D721Med (cell line): ENCODE results near the gene BTF3.

Source experiments
- DNase-seq: peaks from one replicate; pipeline ENCODE4 v3.0.0; 2011; ENCODE audit warnings: low spot score; ENCODE audit not compliant: insufficient read length
- FAIRE-seq: peaks from 2 replicates; lab custom pipeline; 2011; peaks lifted over from hg19 to GRCh38; lab: Jason Lieb, UNC
- TF ChIP-seq, protein P1 (sequence below): IDR thresholded peaks from 2 replicates; pipeline ENCODE4 v1.5.1; 2012; ENCODE audit warnings: mild to moderate bottlenecking, control low read depth; ENCODE audit not compliant: insufficient read depth; ENCODE audit errors: missing control alignments

Gene BTF3

DNA sequence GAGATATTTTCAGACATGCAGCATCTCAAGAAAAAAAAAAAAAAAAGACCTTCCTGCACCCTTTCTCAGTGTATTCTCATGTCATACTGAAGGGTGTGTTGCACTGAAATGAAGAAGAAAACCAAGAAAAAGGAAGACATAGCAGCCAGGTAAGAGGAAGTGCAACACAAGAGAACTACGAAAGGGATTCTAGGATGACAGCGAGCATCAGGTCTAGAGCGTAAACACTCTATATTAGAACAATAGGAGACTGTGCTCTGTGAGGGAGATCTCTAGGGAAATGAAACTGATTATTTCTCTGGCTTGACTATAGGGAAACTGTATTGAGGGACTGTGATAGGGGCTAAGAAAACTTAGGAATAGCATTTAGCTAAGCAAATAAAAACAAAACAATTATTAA lies 30.0 kb downstream of the BTF3 start:
- no peak for DNase-seq
- TF ChIP-seq, protein P1, sequence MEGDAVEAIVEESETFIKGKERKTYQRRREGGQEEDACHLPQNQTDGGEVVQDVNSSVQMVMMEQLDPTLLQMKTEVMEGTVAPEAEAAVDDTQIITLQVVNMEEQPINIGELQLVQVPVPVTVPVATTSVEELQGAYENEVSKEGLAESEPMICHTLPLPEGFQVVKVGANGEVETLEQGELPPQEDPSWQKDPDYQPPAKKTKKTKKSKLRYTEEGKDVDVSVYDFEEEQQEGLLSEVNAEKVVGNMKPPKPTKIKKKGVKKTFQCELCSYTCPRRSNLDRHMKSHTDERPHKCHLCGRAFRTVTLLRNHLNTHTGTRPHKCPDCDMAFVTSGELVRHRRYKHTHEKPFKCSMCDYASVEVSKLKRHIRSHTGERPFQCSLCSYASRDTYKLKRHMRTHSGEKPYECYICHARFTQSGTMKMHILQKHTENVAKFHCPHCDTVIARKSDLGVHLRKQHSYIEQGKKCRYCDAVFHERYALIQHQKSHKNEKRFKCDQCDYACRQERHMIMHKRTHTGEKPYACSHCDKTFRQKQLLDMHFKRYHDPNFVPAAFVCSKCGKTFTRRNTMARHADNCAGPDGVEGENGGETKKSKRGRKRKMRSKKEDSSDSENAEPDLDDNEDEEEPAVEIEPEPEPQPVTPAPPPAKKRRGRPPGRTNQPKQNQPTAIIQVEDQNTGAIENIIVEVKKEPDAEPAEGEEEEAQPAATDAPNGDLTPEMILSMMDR = no peak
- FAIRE-seq = no peak

DNA sequence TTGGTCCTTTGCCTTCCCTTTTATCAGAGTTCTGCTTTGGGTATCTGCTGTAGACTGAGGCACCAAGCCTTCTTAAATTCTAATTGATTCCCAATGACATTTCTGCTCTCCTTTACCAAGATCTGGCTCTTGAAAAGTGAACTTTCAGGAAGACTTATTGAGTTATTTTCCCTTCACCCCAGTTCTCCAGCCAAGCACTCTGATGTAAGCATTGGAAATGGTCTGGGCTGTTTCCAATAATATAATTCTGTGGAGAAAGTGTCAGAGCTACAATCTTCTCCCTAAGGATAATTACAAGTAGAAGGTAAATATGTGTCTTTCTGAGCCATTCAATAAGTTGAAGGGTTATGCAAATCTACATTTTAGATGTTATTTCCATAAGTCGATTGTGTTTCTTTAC lies 30.8 kb downstream of the BTF3 start:
- no peak for DNase-seq
- TF ChIP-seq, protein P1 = no peak
- FAIRE-seq = no peak

DNA sequence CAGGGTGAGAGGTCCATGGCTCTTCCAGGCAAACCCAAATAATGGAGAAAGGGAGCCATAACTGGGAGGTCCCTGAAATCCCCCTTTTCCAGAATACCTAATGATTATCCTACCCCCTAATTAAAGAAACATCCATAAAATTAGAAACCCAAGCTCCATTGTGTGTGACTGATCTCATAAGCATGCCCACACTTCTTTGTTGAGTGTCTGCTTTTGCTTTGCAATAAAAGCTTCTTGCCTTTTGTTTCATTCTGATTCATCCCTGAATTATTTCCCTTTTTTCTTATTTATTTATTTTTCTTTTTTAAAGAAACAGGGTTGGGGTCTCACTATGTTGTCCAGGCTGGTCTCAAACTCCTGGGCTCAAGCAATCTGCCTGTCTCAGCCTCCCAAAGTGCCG lies 33.1 kb downstream of the BTF3 start:
- no peak for DNase-seq
- TF ChIP-seq, protein P1 = no peak
- no peak for FAIRE-seq

DNA sequence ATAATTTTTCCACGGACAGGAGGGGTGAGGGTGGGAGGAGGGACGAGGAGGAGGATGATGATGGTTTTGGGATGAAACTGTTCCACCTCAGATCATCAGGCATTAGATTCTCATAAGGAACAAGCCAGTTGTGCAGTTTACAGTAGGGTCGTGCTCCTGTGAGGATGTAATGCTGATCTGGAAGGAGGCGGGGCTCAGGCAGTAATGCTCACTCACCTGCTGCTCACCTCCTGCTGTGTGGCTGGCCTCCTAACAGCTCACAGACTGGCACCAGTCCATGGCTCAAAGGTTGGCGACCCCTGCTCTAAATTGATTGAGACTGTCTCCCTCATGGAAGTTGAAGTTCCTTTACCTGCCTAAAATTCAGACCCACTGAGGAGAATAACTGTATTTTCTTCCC lies 34.0 kb downstream of the BTF3 start:
- TF ChIP-seq, protein P1 = no peak
- FAIRE-seq = no peak
- DNase-seq = no peak

DNA sequence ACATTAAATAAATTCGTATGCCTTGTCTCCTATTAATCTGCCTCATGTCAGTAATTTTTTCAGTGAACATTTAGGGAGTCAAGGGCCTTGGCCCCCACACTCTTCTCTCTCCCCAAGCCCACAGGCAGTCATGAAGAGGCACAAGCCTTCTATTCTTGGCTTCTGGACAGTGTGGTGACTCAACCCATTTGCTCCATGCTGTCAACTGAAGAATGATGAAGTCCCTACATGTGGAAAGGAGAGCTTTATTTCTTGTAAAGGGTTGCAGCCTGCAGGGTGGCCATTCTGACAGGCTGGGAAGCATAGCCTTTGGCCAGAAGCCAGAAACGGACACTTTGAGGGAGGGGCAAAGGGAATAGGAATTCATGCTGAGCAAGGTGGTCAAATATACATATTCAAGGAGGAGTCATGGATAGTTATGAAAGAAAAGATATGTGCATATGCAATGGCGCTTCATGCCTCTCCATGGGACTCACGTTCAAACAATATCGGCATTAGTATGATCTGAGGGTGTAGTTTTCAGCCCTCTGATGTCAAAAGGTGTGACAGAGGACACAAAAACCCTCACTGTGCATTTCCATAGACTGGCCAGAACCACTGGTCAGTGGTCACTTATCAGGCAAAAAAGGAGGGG lies 35.9 kb downstream of the BTF3 start:
- FAIRE-seq = no peak
- DNase-seq = no peak
- TF ChIP-seq, protein P1 = no peak

DNA sequence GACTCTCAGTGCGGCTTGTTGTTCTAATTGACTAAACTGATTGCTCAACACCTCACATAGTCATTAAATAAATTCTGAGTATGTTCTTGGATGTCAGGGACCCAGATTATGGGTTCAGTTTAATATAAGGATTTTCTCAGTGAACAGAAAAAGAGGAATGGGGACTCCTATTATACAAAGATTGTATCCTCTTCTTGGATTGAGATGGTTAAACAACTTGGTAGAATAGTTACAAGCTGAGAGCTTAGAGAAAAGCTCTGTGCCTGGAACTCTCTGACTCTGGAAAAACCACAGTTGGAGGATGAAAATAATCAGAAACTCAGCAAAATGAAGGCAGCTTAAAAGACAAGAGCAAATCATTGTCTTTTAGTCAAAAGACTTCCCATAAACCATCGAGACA lies 36.7 kb downstream of the BTF3 start:
- DNase-seq = no peak
- FAIRE-seq = no peak

DNA sequence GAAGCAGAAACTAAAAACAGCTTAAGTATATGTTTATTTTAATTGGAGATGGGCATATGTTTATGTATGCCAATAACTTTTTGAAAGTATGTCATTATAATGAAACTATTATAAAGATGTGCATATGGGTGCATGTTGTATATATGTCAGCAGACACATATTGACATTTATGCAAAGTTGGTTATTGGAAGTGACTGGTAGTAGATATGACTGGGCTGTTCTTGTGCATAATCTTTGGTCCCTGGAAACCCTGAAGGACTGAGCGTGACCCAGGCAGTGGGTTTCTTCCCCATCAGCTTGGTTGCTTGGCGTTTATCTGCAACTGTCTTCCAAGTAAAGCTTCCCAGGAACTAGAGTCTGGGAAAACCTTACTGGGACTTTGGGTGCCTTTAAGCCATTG lies 41.5 kb downstream of the BTF3 start:
- DNase-seq (no peak), FAIRE-seq (no peak)
- TF ChIP-seq, protein P1 = no peak

More for the DNA sequence above, 36.7 kb downstream of the BTF3 start:
- TF ChIP-seq, protein P1 = no peak
